MM.1S (cell line): ENCODE measurements around the gene ZNF354C.

Experiments
- CTCF ChIP-seq: fragments of 300-600 bp; sonication (generic); IDR thresholded peaks from 2 replicates; pipeline ENCODE4 v1.5.1; 2016; ENCODE audit warnings: antibody characterized with exemption, low read length, mixed read lengths
- EZH2 ChIP-seq: fragments of 300-600 bp; sonication (generic); optimal IDR thresholded peaks from 2 replicates; pipeline ENCODE3; 2017; ENCODE audit warnings: low read depth, mild to moderate bottlenecking, antibody characterized with exemption, low read length, mixed read lengths

- no peak for TF ChIP-seq CTCF
- TF ChIP-seq EZH2, result no peak
Observed at GRCh38 chr5:179115845-179116524, 55.8 kb downstream of the ZNF354C start.
